Transverse colon (tissue), 4 donors: ENCODE data around the gene MEF2A. TPM values are rescaled to one million over a fixed set of nuclear protein-coding genes. Genes with fewer than 3 reads are reported as not detected.

ENCODE experiments used
- DNase-seq: peaks from one replicate; pipeline ENCODE4 v3.0.0-alpha.2; 2019
- H3K27ac ChIP-seq, 4 donors: fragments of 200-600 bp; sonication (generic); 2 replicates each; pipeline ENCODE4 v1.5.1; 2016 to 2018; ENCODE audit warnings: inconsistent platforms in 4 of 4
- H3K27me3 ChIP-seq: fragments of 200-600 bp; sonication (generic); 2 replicates; pipeline ENCODE4 v1.5.1; 2017; ENCODE audit warnings: inconsistent platforms
- H3K36me3 ChIP-seq, 4 donors: fragments of 200-600 bp; sonication (generic); 2 replicates each; pipeline ENCODE4 v1.5.1; 2017 to 2019; ENCODE audit warnings: inconsistent platforms in 4 of 4
- H3K4me1 ChIP-seq, 4 donors: fragments of 200-600 bp; sonication (generic); 2 replicates each; pipeline ENCODE4 v1.5.1; 2017 to 2020; ENCODE audit warnings: inconsistent platforms in 4 of 4
- H3K4me3 ChIP-seq, 4 donors: fragments of 200-600 bp; sonication (generic); 1 replicate in 1 of 4; 2 replicates in 3 of 4; pipeline versions ENCODE4 v1.5.1 to v1.6.1; 2017 to 2019; ENCODE audit warnings: inconsistent platforms in 4 of 4
- H3K9me3 ChIP-seq, 2 donors: fragments of 200-600 bp; sonication (generic); 2 replicates each; pipeline ENCODE4 v1.5.1; 2017 to 2019; ENCODE audit warnings: inconsistent platforms in 2 of 2
- EP300 ChIP-seq: sonication (generic); formaldehyde crosslinking; IDR thresholded peaks from one replicate; pipeline ENCODE4 v1.6.1; 2017; ENCODE audit warnings: antibody characterized with exemption, low read depth
- POLR2A ChIP-seq: fragments of 450-650 bp; IDR thresholded peaks from one replicate; pipeline ENCODE4 v1.6.1; 2016; ENCODE audit warnings: antibody characterized with exemption, mild to moderate bottlenecking, moderate library complexity
- POLR2AphosphoS5 ChIP-seq, 3 donors: sonication (generic); formaldehyde crosslinking; IDR thresholded peaks; one replicate each; pipeline ENCODE4 v1.6.1; 2016; ENCODE audit warnings: antibody characterized with exemption in 3 of 3
- WGBS, 2 donors: methylation state at CpG; one replicate each; pipeline ENCODE4 v1.1.5; 2018; ENCODE audit warnings: low coverage in 1 of 2; 5-methylcytosine and 5-hydroxymethylcytosine counted together
- in situ Hi-C, 4 donors: fragments of 200-750 bp; cut with MboI; loops; one replicate each; pipeline versions ENCODE4 v1.15.0 to v1.15.1; 2017; ENCODE audit warnings: low sequenced_read_pairs in 3 of 4, low pct_ligation_motif_present in 1 of 4, low pct_unique_long_range_greater_than_20kb in 1 of 4
- intact Hi-C: fragments of 100-400 bp; cut with DNase I; formaldehyde crosslinking; loops from one replicate; pipeline ENCODE4 v1.15.1; 2023; ENCODE audit warnings: low total_unique reads
- total RNA-seq, 4 donors: library from RNA; depleted of rRNA; stranded (reverse); fragments of >200 nt; gene quantifications; one replicate each; pipeline ENCODE4 v1.1.0, GENCODE V29; 2016
- TF ChIP-seq, protein P1 (sequence below), 5 experiments: fragments of 200-600 bp in 3 of 5; fragments of 450-650 bp in 2 of 5; sonication (generic) in 3 of 5; IDR thresholded peaks; 1 replicate in 2 of 5; 2 replicates in 3 of 5; pipeline ENCODE4 v1.5.1; 2016 to 2017; ENCODE audit warnings: antibody characterized with exemption in 5 of 5, inconsistent platforms in 3 of 5, mild to moderate bottlenecking in 2 of 5, moderate library complexity in 1 of 5

Gene MEF2A
- total RNA-seq, 4 donors from 2014 or later: 37.4 to 62.5 (median 51.8) TPM

- Histone ChIP-seq H3K36me3 (no peaks in the 10 kb centered on the region), H3K4me3 (no peak overlapping the region), H3K27me3 (no peaks in the 10 kb centered on the region), H3K4me1 (no peaks in the 10 kb centered on the region), H3K27ac (no peak overlapping the region), H3K9me3 (no peaks in the 10 kb centered on the region)
- no peak for TF ChIP-seq POLR2A
- TF ChIP-seq EP300: no peak
- TF ChIP-seq, protein P1, sequence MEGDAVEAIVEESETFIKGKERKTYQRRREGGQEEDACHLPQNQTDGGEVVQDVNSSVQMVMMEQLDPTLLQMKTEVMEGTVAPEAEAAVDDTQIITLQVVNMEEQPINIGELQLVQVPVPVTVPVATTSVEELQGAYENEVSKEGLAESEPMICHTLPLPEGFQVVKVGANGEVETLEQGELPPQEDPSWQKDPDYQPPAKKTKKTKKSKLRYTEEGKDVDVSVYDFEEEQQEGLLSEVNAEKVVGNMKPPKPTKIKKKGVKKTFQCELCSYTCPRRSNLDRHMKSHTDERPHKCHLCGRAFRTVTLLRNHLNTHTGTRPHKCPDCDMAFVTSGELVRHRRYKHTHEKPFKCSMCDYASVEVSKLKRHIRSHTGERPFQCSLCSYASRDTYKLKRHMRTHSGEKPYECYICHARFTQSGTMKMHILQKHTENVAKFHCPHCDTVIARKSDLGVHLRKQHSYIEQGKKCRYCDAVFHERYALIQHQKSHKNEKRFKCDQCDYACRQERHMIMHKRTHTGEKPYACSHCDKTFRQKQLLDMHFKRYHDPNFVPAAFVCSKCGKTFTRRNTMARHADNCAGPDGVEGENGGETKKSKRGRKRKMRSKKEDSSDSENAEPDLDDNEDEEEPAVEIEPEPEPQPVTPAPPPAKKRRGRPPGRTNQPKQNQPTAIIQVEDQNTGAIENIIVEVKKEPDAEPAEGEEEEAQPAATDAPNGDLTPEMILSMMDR (IDR thresholded peaks at IDR 0.05): no peak
- no peak for TF ChIP-seq POLR2AphosphoS5 (IDR thresholded peaks at IDR 0.05)
- 77 to 92% methylated on average over 1 to 2 of the region's 2 CpGs for WGBS, 2 donors
- intact Hi-C loops: no loop called here
- no peak for DNase-seq
- in situ Hi-C loops: loop anchor here in 1 of 4 donors (25.0 kb wide), 1 partner anchor 290 kb away; the partner anchor contains the start of gene LRRC28
Measured at GRCh38 chr15:99552111-99552510, 13.7 kb upstream of the MEF2A start.

DNA sequence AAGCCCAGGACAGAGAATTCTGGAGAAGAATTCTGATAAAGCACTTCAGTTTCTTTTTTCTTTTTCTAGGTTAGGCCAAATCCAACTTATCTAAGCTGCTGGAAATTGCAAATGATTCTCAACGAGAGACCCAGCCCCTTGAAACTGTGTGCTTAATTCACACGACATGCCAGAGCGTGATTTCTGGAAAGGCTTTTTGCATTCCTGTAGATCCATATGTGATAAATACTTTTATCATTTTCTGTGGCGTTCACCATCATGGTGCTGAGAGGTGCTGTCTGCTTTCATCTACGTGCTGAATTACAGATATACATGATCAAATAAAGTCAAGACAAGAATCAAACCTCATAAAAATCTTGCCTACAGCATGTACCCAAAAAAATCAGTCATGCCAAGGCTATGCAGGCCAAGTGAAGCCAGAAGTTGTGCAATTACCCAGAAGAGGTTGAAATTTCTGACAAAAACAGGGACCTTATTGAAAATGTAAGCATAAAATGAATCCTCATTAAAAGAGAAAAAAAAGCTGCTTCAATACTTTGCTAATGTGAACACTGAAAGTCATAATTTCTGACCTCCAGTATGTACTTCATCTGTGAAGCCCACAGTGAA, 10.8 kb upstream of the MEF2A start:
- TF ChIP-seq, protein P1 (IDR thresholded peaks at IDR 0.05): no peak
- no peak for TF ChIP-seq EP300
- TF ChIP-seq POLR2A: no peak
- no peak for TF ChIP-seq POLR2AphosphoS5 (IDR thresholded peaks at IDR 0.05)
- Histone ChIP-seq H3K27me3 (no peaks in the 10 kb centered on the region), H3K9me3 (no peaks in the 10 kb centered on the region), H3K27ac (no peak overlapping the region), H3K4me1 (no peaks in the 10 kb centered on the region), H3K4me3 (no peak overlapping the region), H3K36me3 (no peaks in the 10 kb centered on the region)
- intact Hi-C loops: no loop called here
- WGBS, 2 donors: 72 to 82% methylated on average over 5 of the region's 5 CpGs
- no peak for DNase-seq
- in situ Hi-C loops: loop anchor here in 1 of 4 donors (25.0 kb wide), 1 partner anchor 293 kb away; the partner anchor contains the start of gene LRRC28

GRCh38 chr15:99556011-99556410, 9.8 kb upstream of the MEF2A start:
- intact Hi-C loops (no loop called here), in situ Hi-C loops (loop anchor here in 1 of 4 donors (25.0 kb wide), 1 partner anchor 294 kb away; the partner anchor contains the start of gene LRRC28)
- Histone ChIP-seq H3K9me3 (no peaks in the 10 kb centered on the region), H3K27me3 (no peaks in the 10 kb centered on the region), H3K4me1 (no peaks in the 10 kb centered on the region), H3K36me3 (no peaks in the 10 kb centered on the region), H3K27ac (no peak overlapping the region), H3K4me3 (no peak overlapping the region)
- TF ChIP-seq, protein P1 (IDR thresholded peaks at IDR 0.05): no peak
- TF ChIP-seq POLR2A: no peak
- WGBS, 2 donors: 60 to 87% methylated on average over 1 to 5 of the region's 5 CpGs
- no peak for DNase-seq

DNA sequence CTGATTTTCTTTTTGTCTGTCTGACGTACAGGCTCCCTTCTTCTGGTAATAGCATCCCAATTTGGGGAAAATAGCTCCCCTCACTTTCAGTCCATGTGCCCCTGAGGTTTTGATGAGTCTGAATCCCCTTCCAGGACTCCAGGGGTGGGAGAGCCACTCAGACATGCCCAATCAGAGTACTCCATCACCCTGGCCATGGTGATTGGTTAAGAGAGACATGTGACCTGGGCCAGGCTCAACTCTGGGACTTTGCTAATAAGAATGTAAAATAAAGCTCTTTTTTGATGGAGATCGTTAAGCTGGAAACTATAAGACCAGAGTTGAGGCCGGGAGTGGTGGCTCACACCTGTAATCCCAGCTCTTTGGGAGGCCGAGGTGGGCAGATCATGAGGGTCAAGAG, 9.2 kb upstream of the MEF2A start:
- 95 to 100% methylated on average over 1 to 4 of the region's 4 CpGs for WGBS, 2 donors
- in situ Hi-C loops: loop anchor here in 1 of 4 donors (25.0 kb wide), 1 partner anchor 294 kb away; the partner anchor contains the start of gene LRRC28

More for the DNA sequence above, 9.2 kb upstream of the MEF2A start:
- no peaks in the 10 kb centered on the region for H3K27me3 ChIP-seq
- intact Hi-C loops: no loop called here
- no peaks in the 10 kb centered on the region for H3K36me3 ChIP-seq
- DNase-seq: no peak
- TF ChIP-seq POLR2A: no peak
- TF ChIP-seq EP300: no peak
- TF ChIP-seq POLR2AphosphoS5 (IDR thresholded peaks at IDR 0.05): no peak
- TF ChIP-seq, protein P1 (IDR thresholded peaks at IDR 0.05): no peak
- no peaks in the 10 kb centered on the region for H3K4me1 ChIP-seq
- no peak overlapping the region for H3K4me3 ChIP-seq
- H3K27ac ChIP-seq: no peak overlapping the region
- H3K9me3 ChIP-seq: no peaks in the 10 kb centered on the region
